HG02623 (cell line): Measurements from ENCODE around the gene FBXW8.

ENCODE experiments used
- ATAC-seq: cut with Tn5 transposase; IDR thresholded peaks from one replicate; pipeline ENCODE4 v1.9.1; 2021; ENCODE audit warnings: moderate library complexity; ENCODE audit not compliant: unreplicated experiment

The FBXW8 gene

GRCh38 chr12:116990971-116991966, 80.5 kb downstream of the FBXW8 start:
- no peak for ATAC-seq

- no peak for ATAC-seq
These were observed 85.3 kb downstream of the FBXW8 start for GRCh38 chr12:116996093-116996492.

- ATAC-seq: no peak
These were observed 85.9 kb downstream of the FBXW8 start for GRCh38 chr12:116996621-116997020.

GRCh38 chr12:116999066-116999465, 88.3 kb downstream of the FBXW8 start:
- ATAC-seq: no peak

- no peak for ATAC-seq
These were observed 89.6 kb downstream of the FBXW8 start for GRCh38 chr12:117000316-117000715.

GRCh38 chr12:117002051-117002817, 91.5 kb downstream of the FBXW8 start:
- ATAC-seq: no peak

GRCh38 chr12:117003883-117004404, 93.2 kb downstream of the FBXW8 start:
- ATAC-seq: no peak

- ATAC-seq: no peak
These were observed 94.8 kb downstream of the FBXW8 start for GRCh38 chr12:117005417-117006046.

GRCh38 chr12:117006333-117006732, 95.6 kb downstream of the FBXW8 start:
- ATAC-seq: no peak

GRCh38 chr12:117007577-117007976, 96.8 kb downstream of the FBXW8 start:
- ATAC-seq: no peak

GRCh38 chr12:117009759-117010158, 99.0 kb downstream of the FBXW8 start:
- ATAC-seq: no peak

- no peak for ATAC-seq
These were observed 100.1 kb downstream of the FBXW8 start for GRCh38 chr12:117010693-117011451.

- no peak for ATAC-seq
These were observed 101.4 kb downstream of the FBXW8 start for GRCh38 chr12:117011988-117012805.

- ATAC-seq: no peak
These were observed 103.0 kb downstream of the FBXW8 start for GRCh38 chr12:117013726-117014125.

- no peak for ATAC-seq
These were observed 103.7 kb downstream of the FBXW8 start for GRCh38 chr12:117014342-117014887.

GRCh38 chr12:117015811-117016210, 105.1 kb downstream of the FBXW8 start:
- ATAC-seq: no peak

- no peak for ATAC-seq
These were observed 107.1 kb downstream of the FBXW8 start for GRCh38 chr12:117017807-117018206.

GRCh38 chr12:117018276-117018675, 107.5 kb downstream of the FBXW8 start:
- no peak for ATAC-seq

GRCh38 chr12:117018685-117019084, 107.9 kb downstream of the FBXW8 start:
- ATAC-seq: no peak
